ENCODE measurements around the gene PDXDC1. TPM values are rescaled to one million over a fixed set of nuclear protein-coding genes. Genes with fewer than 3 reads are reported as not detected.
"Not testable (repeated sequence)": the region's sequence is repeated elsewhere in the genome, so short reads cannot be mapped to it uniquely, and the experiment has no call there.

The PDXDC1 gene
- total RNA-seq, 1 donor from 2014 or later: 69.1 TPM

DNA sequence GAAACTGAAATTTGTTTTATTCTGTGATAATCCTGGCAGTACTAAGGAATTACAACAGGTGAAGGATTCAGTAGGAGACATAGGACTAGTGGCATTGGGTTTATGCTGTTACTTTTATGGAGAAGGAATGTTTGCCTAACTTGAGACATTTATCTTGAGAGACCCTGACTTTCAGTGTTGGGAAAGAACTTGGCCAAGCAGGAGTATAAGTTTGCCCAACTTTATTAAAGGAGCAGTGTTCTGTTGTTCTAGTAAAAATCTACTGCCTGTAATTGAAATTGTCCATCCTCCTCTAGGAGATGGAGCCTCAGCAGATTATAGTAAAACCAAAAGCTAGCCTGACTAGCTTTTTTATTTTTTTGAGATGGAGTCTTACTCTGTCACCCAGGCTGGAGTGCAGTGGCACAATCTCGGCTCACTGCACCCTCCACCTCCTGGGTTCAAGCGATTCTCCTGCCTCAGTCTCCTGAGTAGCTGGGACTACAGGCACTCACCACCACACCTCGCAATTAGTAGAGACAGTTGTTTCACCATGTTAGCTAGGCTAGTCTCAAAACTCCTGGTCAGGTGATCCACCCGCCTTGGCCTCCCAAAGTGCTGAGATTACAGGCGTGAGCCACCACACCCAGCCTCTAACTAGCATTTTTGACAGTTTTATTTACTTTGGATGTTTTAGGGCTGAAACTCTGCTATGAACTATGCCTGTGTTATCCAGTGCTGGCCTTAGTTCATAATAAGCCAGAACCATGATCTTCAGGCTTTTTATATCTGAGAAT is 30.7 kb downstream of the PDXDC1 start:
- H3K79me2 ChIP-seq (ENCODE audit: low read depth); H3K27me3 Mint-ChIP-seq (ENCODE audit: insufficient read depth, low read depth); H3K4me2 ChIP-seq; H3K27ac Mint-ChIP-seq; H3K4me3 ChIP-seq; H2AFZ ChIP-seq (replicated peaks); H3K9me3 Mint-ChIP-seq; H3K27ac ChIP-seq; H3K9ac ChIP-seq; H3K4me3 Mint-ChIP-seq; H3K4me1 Mint-ChIP-seq; H3K4me1 ChIP-seq; DNase-seq (ENCODE audit: low spot score); H3K36me3 ChIP-seq; H3F3A ChIP-seq (ENCODE audit: low read depth); H4K20me1 ChIP-seq (ENCODE audit: low read depth); H3K27me3 ChIP-seq; H3K9me3 ChIP-seq (ENCODE audit: low read depth): not testable (repeated sequence)
- peaks cover 13% of the 10 kb centered on the region for H3K36me3 Mint-ChIP-seq

GRCh38 chr16:15008647-15009046 is 33.8 kb downstream of the PDXDC1 start:
- not testable (repeated sequence) for H2AFZ ChIP-seq (replicated peaks); DNase-seq (ENCODE audit: low spot score); H3K27me3 Mint-ChIP-seq (ENCODE audit: insufficient read depth, low read depth); H3K4me1 ChIP-seq; H3K79me2 ChIP-seq (ENCODE audit: low read depth); H3K27me3 ChIP-seq; H3K4me2 ChIP-seq; H3K27ac ChIP-seq; H3K4me1 Mint-ChIP-seq; H3K9me3 ChIP-seq (ENCODE audit: low read depth); H3K4me3 Mint-ChIP-seq; H3K9me3 Mint-ChIP-seq; H3F3A ChIP-seq (ENCODE audit: low read depth); H3K4me3 ChIP-seq; H3K9ac ChIP-seq; H4K20me1 ChIP-seq (ENCODE audit: low read depth); H3K27ac Mint-ChIP-seq
- H3K36me3 Mint-ChIP-seq: peaks cover 28% of the 10 kb centered on the region
- H3K36me3 ChIP-seq: peaks cover 11% of the 10 kb centered on the region

- H3K27me3 ChIP-seq; H3K27ac Mint-ChIP-seq; H3K9me3 Mint-ChIP-seq; H3K9ac ChIP-seq; H3K4me2 ChIP-seq; H3F3A ChIP-seq (ENCODE audit: low read depth); H3K79me2 ChIP-seq (ENCODE audit: low read depth); H3K4me3 ChIP-seq; H2AFZ ChIP-seq (replicated peaks); H4K20me1 ChIP-seq (ENCODE audit: low read depth); DNase-seq (ENCODE audit: low spot score); H3K4me1 ChIP-seq; H3K27ac ChIP-seq; H3K9me3 ChIP-seq (ENCODE audit: low read depth); H3K4me3 Mint-ChIP-seq; H3K27me3 Mint-ChIP-seq (ENCODE audit: insufficient read depth, low read depth): not testable (repeated sequence)
- H3K4me1 Mint-ChIP-seq: peaks cover 13% of the 10 kb centered on the region
- H3K36me3 Mint-ChIP-seq: peaks cover 32% of the 10 kb centered on the region
- peaks cover 11% of the 10 kb centered on the region for H3K36me3 ChIP-seq
Measured at GRCh38 chr16:15012941-15013340, 38.1 kb downstream of the PDXDC1 start.

GRCh38 chr16:15015671-15016070 is 40.8 kb downstream of the PDXDC1 start:
- not testable (repeated sequence) for H3K9me3 Mint-ChIP-seq; H3K27ac ChIP-seq; H4K20me1 ChIP-seq (ENCODE audit: low read depth); H2AFZ ChIP-seq (replicated peaks); H3K27me3 ChIP-seq; DNase-seq (ENCODE audit: low spot score); H3K4me3 ChIP-seq; H3K4me1 ChIP-seq; H3K9me3 ChIP-seq (ENCODE audit: low read depth); H3K9ac ChIP-seq; H3K27ac Mint-ChIP-seq; H3K79me2 ChIP-seq (ENCODE audit: low read depth); H3K27me3 Mint-ChIP-seq (ENCODE audit: insufficient read depth, low read depth); H3K36me3 ChIP-seq; H3K4me2 ChIP-seq; H3K4me3 Mint-ChIP-seq; H3F3A ChIP-seq (ENCODE audit: low read depth)
- peaks cover 13% of the 10 kb centered on the region for H3K4me1 Mint-ChIP-seq
- H3K36me3 Mint-ChIP-seq: peaks cover 30% of the 10 kb centered on the region

DNA sequence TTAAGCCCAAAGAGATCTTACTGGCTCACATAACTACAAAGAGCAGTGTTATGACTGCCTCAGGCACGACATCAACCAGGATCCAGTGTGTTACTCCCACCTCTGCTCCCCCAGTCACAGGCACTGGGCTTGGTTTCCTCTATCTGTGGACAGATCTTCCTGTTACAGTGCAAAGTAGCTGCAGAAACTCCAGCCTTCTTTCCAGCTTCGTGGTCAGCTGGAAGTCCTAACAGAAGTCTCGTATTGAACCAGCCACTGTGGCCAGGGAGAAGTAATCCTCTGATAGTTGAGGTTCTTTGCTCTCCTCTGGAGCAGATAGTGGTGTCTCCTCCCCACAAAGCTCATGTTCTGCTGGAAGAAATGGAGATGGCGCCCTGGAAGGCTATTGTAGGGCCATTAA is 41.5 kb downstream of the PDXDC1 start:
- H3K36me3 ChIP-seq; H3K27me3 ChIP-seq; H3K4me1 ChIP-seq; DNase-seq (ENCODE audit: low spot score); H2AFZ ChIP-seq (replicated peaks); H3K9me3 Mint-ChIP-seq; H4K20me1 ChIP-seq (ENCODE audit: low read depth); H3K4me2 ChIP-seq; H3K27me3 Mint-ChIP-seq (ENCODE audit: insufficient read depth, low read depth); H3K4me3 Mint-ChIP-seq; H3F3A ChIP-seq (ENCODE audit: low read depth); H3K4me3 ChIP-seq; H3K9me3 ChIP-seq (ENCODE audit: low read depth); H3K9ac ChIP-seq; H3K79me2 ChIP-seq (ENCODE audit: low read depth): not testable (repeated sequence)
- Mint-ChIP-seq H3K27ac (peak overlapping the region; percentile 84), H3K4me1 (peaks cover 13% of the 10 kb centered on the region), H3K36me3 (peaks cover 25% of the 10 kb centered on the region)
- H3K27ac ChIP-seq: peak overlapping the region; percentile 2

DNA sequence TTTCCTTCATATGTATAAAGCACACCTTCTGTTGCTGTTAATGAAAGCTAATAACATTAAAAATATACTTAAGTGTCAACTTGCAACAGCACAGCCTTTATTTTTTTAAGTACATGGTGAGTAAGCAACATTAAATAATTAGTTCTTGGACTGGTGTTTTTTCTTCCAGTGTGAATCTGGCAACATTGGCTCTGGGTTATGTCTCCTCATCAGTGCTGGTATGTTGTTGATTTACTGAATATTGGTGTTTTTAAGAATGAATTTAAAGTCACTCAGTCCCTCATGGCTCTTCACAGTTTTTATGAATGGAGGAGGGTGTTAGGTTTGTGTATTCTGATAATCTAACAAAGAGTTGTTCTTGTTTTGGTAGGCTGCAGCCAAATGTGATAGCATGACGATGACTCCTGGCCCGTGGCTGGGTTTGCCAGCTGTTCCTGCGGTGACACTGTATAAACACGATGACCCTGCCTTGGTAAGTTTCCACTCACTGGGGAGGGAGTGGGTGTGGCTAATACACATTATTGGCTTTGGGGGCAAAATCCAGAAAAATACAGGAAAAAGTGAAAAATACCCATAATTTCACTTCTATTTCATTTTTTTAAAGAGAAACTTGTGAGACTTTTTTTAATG is 42.2 kb downstream of the PDXDC1 start:
- not testable (repeated sequence) for H3K9me3 ChIP-seq (ENCODE audit: low read depth); H3K27ac ChIP-seq; H3K27me3 ChIP-seq; DNase-seq (ENCODE audit: low spot score); H3K9me3 Mint-ChIP-seq; H3F3A ChIP-seq (ENCODE audit: low read depth); H3K4me1 ChIP-seq; H3K36me3 ChIP-seq; H3K27ac Mint-ChIP-seq; H4K20me1 ChIP-seq (ENCODE audit: low read depth); H3K4me3 ChIP-seq; H3K9ac ChIP-seq; H3K4me3 Mint-ChIP-seq; H3K27me3 Mint-ChIP-seq (ENCODE audit: insufficient read depth, low read depth); H3K4me2 ChIP-seq; H3K79me2 ChIP-seq (ENCODE audit: low read depth); H2AFZ ChIP-seq (replicated peaks)
- Mint-ChIP-seq H3K4me1 (peaks cover 13% of the 10 kb centered on the region), H3K36me3 (peaks cover 20% of the 10 kb centered on the region)

GRCh38 chr16:15021429-15021828 is 46.6 kb downstream of the PDXDC1 start:
- DNase-seq (ENCODE audit: low spot score); H4K20me1 ChIP-seq (ENCODE audit: low read depth); H3K4me1 ChIP-seq; H3K27ac Mint-ChIP-seq; H3K9me3 ChIP-seq (ENCODE audit: low read depth); H3K9me3 Mint-ChIP-seq; H3K4me2 ChIP-seq; H3K9ac ChIP-seq; H3K27me3 ChIP-seq; H3K27me3 Mint-ChIP-seq (ENCODE audit: insufficient read depth, low read depth); H3F3A ChIP-seq (ENCODE audit: low read depth); H2AFZ ChIP-seq (replicated peaks); H3K27ac ChIP-seq; H3K4me3 Mint-ChIP-seq; H3K4me3 ChIP-seq; H3K79me2 ChIP-seq (ENCODE audit: low read depth); H3K36me3 ChIP-seq; H3K4me1 Mint-ChIP-seq: not testable (repeated sequence)
- H3K36me3 Mint-ChIP-seq: peaks cover 32% of the 10 kb centered on the region

Measured in neural progenitor cell (in vitro differentiated cells).